NCI-H128 (cell line): ENCODE results near the gene TGFBRAP1.
"Not testable (repeated sequence)": the region's sequence is repeated elsewhere in the genome, so short reads cannot be mapped to it uniquely, and the experiment has no call there.

Source experiments
- DNase-seq: peaks from one replicate; lab custom pipeline; 2025; ENCODE audit not compliant: unreplicated experiment; lab: John Stamatoyannopoulos, UW

The TGFBRAP1 gene

GRCh38 chr2:105278654-105279053 lies 50.9 kb downstream of the TGFBRAP1 start:
- DNase-seq: no peak

DNA sequence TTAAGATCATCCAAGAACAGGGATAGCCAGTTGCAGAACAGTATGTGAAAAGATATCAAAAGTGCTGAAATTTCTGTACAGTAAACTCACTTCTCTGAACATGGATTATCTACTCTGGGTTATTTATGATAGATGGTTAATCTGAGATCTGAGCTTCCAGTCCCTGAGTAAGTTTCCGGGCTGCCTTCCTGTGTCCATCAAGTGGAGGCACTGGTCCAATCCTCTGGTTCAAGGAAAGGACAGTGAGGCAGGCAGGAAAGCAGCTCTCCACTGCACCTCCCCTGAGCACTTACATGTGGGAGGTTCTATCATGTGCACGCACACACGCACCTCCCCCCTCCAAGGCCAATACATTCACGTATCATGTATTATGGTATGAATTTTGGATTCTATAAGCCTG lies 55.5 kb downstream of the TGFBRAP1 start:
- no peak for DNase-seq

DNA sequence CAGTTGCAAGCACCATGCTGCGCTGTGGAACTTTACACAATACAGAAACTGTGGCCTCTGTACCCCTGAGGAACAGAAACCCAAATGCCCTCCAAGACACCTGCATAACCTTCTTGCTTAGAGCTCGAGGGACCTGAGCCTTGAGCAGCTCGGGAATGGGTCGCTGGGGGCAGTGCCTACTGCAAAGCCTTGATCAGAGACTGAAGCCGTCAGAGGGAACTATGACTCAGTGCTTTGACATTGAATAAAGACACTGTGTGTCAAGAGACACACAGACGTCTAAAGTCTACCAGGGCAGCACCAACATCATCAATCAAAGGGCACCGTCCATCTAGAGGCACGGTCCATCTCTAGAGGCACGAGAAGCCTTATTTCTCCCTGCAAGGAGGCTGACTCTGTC lies 57.4 kb downstream of the TGFBRAP1 start:
- DNase-seq: no peak

- DNase-seq: no peak
Observed at GRCh38 chr2:105271393-105272045, 58.0 kb downstream of the TGFBRAP1 start.

DNA sequence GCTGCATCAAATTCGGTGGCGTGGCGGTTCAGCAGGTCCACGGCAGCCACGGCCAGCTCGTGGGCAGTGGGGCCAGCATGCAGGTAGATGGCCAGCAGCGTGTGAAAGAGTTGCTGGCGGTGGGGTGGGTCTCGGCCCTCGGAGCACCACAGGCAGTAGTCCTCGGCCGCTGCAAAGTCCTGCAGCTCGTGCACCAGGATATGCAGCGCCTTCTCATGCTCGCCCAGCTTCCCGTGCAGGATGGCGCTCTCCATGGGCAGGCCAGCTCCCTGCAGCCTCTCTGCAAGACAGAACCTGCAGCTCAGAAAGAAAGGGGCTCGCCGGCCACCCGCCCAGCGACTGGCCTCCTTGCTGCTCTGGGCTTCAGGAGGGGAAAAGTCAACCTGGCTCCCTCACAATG lies 60.1 kb downstream of the TGFBRAP1 start:
- DNase-seq: no peak

- no peak for DNase-seq
Observed at GRCh38 chr2:105262651-105263091, 66.9 kb downstream of the TGFBRAP1 start.

- DNase-seq: no peak
Observed at GRCh38 chr2:105261061-105261460, 68.5 kb downstream of the TGFBRAP1 start.

GRCh38 chr2:105258835-105259350 lies 70.6 kb downstream of the TGFBRAP1 start:
- DNase-seq: no peak

- no peak for DNase-seq
Observed at GRCh38 chr2:105257981-105258380, 71.6 kb downstream of the TGFBRAP1 start.

- no peak for DNase-seq
Observed at GRCh38 chr2:105256431-105257047, 73.0 kb downstream of the TGFBRAP1 start.

DNA sequence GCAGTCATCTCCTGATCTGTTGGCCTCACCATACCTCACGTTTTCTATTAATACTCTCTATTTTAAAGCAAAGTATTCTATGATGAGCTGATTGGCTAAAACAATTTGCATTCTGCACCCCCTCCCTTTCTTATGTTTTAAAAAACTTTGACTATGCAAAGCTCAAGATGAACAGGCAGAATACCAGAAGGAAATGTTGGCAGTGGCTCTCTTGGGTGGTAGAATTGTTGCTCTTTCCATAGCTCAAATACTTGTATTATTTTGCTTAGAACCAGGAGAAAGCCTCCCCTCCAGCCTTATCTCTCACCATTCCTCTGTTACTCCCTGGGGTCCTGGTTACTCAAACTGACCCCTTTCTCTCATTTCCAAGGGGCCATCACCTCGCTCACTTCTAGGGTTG lies 73.6 kb downstream of the TGFBRAP1 start:
- no peak for DNase-seq

DNA sequence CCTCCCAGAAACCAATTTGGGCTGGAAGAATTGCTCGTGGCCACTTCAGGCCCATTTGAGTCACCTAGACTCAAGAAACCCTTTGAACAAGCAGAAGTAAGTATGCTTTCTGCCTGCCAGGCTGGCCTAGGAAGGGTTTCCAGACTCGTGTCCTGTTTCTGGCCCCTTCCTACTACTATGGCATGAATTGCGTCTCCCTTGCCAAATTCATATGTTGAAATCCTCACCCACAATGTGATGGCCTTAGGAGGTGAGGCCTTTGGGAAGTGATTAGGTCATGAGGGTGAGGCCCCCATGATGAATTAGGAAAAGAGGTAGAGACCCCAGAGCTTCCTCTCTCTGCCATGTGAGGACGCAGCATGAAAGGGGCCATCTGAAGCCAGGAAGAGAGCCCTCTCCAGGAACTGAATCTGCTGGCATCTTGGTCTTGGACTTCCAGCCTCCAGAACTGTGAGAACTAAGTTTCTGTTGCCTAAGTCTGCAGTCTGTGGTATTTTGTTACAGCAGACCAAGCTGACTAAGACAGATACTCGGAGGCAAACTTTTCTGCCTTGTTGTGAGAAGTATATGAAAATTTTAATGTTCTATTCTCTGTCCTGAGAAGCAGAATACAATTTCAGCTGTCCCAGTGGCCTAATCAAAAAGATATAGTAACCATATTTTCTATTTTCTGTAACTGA lies 74.9 kb downstream of the TGFBRAP1 start:
- DNase-seq: no peak

GRCh38 chr2:105252271-105252670 lies 77.3 kb downstream of the TGFBRAP1 start:
- no peak for DNase-seq

GRCh38 chr2:105251016-105251648 lies 78.4 kb downstream of the TGFBRAP1 start:
- DNase-seq: not testable (repeated sequence)

GRCh38 chr2:105249891-105250290 lies 79.6 kb downstream of the TGFBRAP1 start:
- no peak for DNase-seq

DNA sequence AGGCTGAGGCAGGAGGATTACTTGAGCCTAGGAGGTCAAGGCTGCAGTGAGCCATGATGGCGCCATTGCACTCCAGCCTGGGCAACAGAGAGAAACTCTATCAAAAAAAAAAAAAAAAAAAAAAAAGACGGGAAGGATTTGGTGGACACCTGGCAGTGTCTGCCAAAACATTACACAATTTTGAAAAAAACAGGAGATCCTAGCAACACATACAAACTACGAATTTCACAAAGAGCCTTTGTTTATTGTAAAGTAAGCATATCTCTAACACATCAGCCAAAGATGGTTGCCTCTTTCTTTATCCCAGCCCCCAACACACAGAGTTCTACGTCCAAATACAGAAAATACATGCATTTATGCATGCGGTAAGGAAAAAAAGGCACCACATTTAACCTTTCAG lies 80.4 kb downstream of the TGFBRAP1 start:
- DNase-seq: no peak

DNA sequence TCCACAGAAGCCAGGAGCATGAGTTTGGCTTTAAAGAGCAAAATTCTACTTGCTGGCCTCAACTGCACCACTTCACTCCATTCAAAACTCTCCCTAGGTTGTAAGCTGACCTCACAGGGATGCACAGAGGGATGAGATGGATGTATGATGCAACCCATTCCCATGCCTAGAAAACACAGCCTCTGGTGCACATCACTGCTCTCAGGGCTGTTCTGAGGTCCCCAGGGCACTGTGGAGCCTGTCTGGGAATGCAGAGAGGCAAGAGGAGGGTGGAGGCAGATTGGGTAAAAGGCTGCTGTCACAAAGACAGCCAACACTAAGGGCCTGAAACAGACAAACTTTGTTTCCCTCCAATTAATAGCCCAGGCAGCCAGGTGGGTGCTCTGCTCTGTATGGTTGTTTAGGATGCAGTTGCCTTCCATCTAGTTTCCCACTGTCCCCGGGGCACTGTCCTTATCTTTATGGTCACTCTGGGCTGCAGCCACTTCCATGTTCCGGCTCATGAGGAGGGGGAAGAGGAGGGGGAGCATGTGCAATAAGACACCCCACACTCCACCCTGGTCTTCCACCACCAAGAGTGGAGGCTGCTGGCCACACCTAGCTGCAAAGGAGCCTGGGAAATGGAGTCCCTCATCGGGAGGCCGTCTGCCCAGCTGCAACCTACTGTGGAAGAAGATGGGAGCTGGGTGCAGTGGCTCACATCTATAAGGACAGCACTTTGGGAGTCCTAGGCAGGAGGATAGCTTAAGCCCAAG lies 81.0 kb downstream of the TGFBRAP1 start:
- no peak for DNase-seq

DNA sequence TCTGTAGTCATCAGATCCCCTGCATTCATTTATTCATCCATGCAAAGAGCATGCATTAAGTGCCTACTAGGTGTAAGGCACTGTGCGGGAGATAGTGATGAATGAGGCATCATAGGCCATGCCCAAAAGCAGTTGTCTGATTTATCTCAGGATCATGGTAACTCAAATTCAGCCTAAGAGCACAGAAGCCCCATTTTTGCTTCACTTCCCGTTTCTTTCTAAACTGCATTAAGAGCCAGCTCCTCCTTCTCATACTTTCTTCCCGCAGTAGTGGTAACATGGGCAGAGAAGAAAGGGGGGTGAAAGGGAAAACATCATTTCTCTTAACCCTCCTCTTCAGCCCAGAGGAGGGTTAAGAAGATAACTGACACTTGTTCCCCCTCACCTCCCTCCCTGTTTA lies 85.1 kb downstream of the TGFBRAP1 start:
- no peak for DNase-seq

DNA sequence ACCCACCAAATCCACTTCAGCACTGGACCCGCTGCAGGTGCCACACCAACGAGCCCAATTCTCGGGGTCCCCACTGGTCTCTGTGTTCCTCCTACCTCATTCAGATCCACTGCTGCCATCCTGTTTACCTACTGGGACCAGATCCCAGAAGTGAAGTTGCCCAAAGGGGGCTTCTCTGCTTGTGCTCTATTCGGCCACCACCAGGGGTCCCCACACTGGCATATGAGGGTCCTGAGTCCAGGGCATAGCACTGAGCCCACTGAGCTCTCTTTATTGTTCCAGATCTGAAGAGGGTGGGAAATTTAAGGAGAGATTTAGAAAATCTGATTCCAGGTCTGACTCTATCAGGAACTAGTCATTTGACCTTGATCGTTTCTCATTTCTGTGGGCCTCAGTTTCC lies 85.6 kb downstream of the TGFBRAP1 start:
- no peak for DNase-seq

DNA sequence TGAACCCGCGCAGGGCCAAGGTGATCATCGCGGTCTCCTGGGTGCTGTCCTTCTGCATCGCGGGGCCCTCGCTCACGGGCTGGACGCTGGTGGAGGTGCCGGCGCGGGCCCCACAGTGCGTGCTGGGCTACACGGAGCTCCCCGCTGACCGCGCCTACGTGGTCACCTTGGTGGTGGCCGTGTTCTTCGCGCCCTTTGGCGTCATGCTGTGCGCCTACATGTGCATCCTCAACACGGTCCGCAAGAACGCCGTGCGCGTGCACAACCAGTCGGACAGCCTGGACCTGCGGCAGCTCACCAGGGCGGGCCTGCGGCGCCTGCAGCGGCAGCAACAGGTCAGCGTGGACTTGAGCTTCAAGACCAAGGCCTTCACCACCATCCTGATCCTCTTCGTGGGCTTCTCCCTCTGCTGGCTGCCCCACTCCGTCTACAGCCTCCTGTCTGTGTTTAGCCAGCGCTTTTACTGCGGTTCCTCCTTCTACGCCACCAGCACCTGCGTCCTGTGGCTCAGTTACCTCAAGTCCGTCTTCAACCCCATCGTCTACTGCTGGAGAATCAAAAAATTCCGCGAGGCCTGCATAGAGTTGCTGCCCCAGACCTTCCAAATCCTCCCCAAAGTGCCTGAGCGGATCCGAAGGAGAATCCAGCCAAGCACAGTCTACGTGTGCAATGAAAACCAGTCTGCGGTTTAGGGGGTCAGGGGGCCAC lies 87.1 kb downstream of the TGFBRAP1 start:
- no peak for DNase-seq
